Ascending aorta (tissue), 2 donors: ENCODE data around the gene NEDD8. TPM values are rescaled to one million over a fixed set of nuclear protein-coding genes. Genes with fewer than 3 reads are reported as not detected.

Experiments used
- DNase-seq, 2 donors: peaks; one replicate each; pipeline ENCODE4 v3.0.0-alpha.2; 2019; ENCODE audit warnings: low spot score in 2 of 2
- H3K27ac ChIP-seq, 2 donors: fragments of 200-600 bp; sonication (generic); one replicate each; pipeline ENCODE4 v1.5.1; 2016 to 2017; ENCODE audit warnings: mild to moderate bottlenecking in 1 of 2
- H3K27me3 ChIP-seq: fragments of 200-600 bp; sonication (generic); one replicate; pipeline ENCODE4 v1.5.1; 2017
- H3K36me3 ChIP-seq, 2 donors: fragments of 200-600 bp; sonication (generic); one replicate each; pipeline ENCODE4 v1.5.1; 2016
- H3K4me1 ChIP-seq, 2 donors: fragments of 200-600 bp; sonication (generic); one replicate each; pipeline ENCODE4 v1.5.1; 2016 to 2017; ENCODE audit warnings: mild to moderate bottlenecking in 1 of 2
- H3K4me3 ChIP-seq, 2 donors: fragments of 200-600 bp; sonication (generic); one replicate each; pipeline ENCODE4 v1.5.1; 2016 to 2017; ENCODE audit warnings: mild to moderate bottlenecking in 1 of 2
- H3K9me3 ChIP-seq, 2 donors: fragments of 200-600 bp; sonication (generic); one replicate each; pipeline ENCODE4 v1.5.1; 2016
- CTCF ChIP-seq, 3 experiments: fragments of 200-600 bp in 2 of 3; fragments of 450-650 bp in 1 of 3; sonication (generic) in 2 of 3; IDR thresholded peaks; one replicate each; pipeline ENCODE4 v1.5.1; 2016 to 2019; ENCODE audit warnings: antibody characterized with exemption in 3 of 3, mild to moderate bottlenecking in 1 of 3, moderate library complexity in 1 of 3
- intact Hi-C: fragments of 100-400 bp; cut with DNase I; formaldehyde crosslinking; loops from one replicate; pipeline ENCODE4 v1.15.1; 2023
- total RNA-seq: library from RNA; depleted of rRNA; stranded (reverse); fragments of >200 nt; gene quantifications from one replicate; pipeline ENCODE4 v1.1.0, GENCODE V29; 2016

NEDD8 gene
- total RNA-seq, 1 donor from 2014 or later, result 72.8 TPM

- no peak for DNase-seq
- Histone ChIP-seq H3K4me1 (peaks cover 8 to 25% of the 10 kb centered on the region in 2 donors), H3K27ac (no peak overlapping the region), H3K4me3 (no peak overlapping the region), H3K27me3 (no peaks in the 10 kb centered on the region), H3K36me3 (peaks cover 3 to 13% of the 10 kb centered on the region in 2 donors), H3K9me3 (no peaks in the 10 kb centered on the region)
- intact Hi-C loops, result no loop called here
- no peak for TF ChIP-seq CTCF (IDR thresholded peaks at IDR 0.05)
Measured at GRCh38 chr14:24198814-24199524, 33.2 kb downstream of the NEDD8 start.

GRCh38 chr14:24197056-24197450 lies 35.1 kb downstream of the NEDD8 start:
- DNase-seq, result no peak
- H3K36me3 ChIP-seq, result peaks cover 12 to 16% of the 10 kb centered on the region in 2 donors
- intact Hi-C loops, result no loop called here
- no peak overlapping the region for H3K4me3 ChIP-seq
- H3K27ac ChIP-seq, result no peak overlapping the region
- no peak for TF ChIP-seq CTCF (IDR thresholded peaks at IDR 0.05)
- H3K4me1 ChIP-seq, result peaks cover 8 to 25% of the 10 kb centered on the region in 2 donors
- H3K9me3 ChIP-seq, result no peaks in the 10 kb centered on the region
- no peaks in the 10 kb centered on the region for H3K27me3 ChIP-seq

- H3K4me3 ChIP-seq, result peak overlapping the region; percentile 81 to 98
- peaks cover 8 to 25% of the 10 kb centered on the region in 2 donors for H3K4me1 ChIP-seq
- intact Hi-C loops, result no loop called here
- H3K27me3 ChIP-seq, result no peaks in the 10 kb centered on the region
- H3K27ac ChIP-seq, result peak overlapping the region; percentile 97 to 99
- peaks cover 14 to 17% of the 10 kb centered on the region in 2 donors for H3K36me3 ChIP-seq
- no peaks in the 10 kb centered on the region for H3K9me3 ChIP-seq
- no peak for TF ChIP-seq CTCF (IDR thresholded peaks at IDR 0.05)
- DNase-seq, result no peak
Measured at GRCh38 chr14:24196071-24197055, 35.8 kb downstream of the NEDD8 start.

GRCh38 chr14:24195186-24196070 lies 36.7 kb downstream of the NEDD8 start, which contains the start of gene TM9SF1:
TSS of gene TM9SF1 (minus strand) at chr14:24195441. CDS start at chr14:24195019, 422 bp downstream.
- intact Hi-C loops, result loop anchor here (1.0 to 2.0 kb wide), 3 partner anchors 18 to 47 kb away; partner anchors contain the start of genes CHMP4A, GMPR2, NEDD8 and TINF2
- H3K4me1 ChIP-seq, result peaks cover 8 to 25% of the 10 kb centered on the region in 2 donors

More at GRCh38 chr14:24195186-24196070, 36.7 kb downstream of the NEDD8 start, which contains the start of gene TM9SF1:
- Histone ChIP-seq H3K4me3 (peak within 1 kb of the TSS; percentile 81 to 98), H3K36me3 (peaks cover 13 to 17% of the 10 kb centered on the region in 2 donors), H3K27me3 (no peaks in the 10 kb centered on the region), H3K9me3 (no peaks in the 10 kb centered on the region), H3K27ac (peak within 1 kb of the TSS; percentile 97 to 99)
- TF ChIP-seq CTCF (IDR thresholded peaks at IDR 0.05), result no peak
- peak; percentile 26 to 94 for DNase-seq
